HG03108 (cell line): Measurements from ENCODE around the gene ABI3BP.
"Not testable (repeated sequence)": the region's sequence is repeated elsewhere in the genome, so short reads cannot be mapped to it uniquely, and the experiment has no call there.

Experiments
- ATAC-seq: cut with Tn5 transposase; IDR thresholded peaks from one replicate; pipeline ENCODE4 v1.9.1; 2021; ENCODE audit warnings: moderate library complexity; ENCODE audit not compliant: unreplicated experiment

Gene ABI3BP

GRCh38 chr3:100946096-100946495, 47.1 kb downstream of the ABI3BP start:
- ATAC-seq, result not testable (repeated sequence)

DNA sequence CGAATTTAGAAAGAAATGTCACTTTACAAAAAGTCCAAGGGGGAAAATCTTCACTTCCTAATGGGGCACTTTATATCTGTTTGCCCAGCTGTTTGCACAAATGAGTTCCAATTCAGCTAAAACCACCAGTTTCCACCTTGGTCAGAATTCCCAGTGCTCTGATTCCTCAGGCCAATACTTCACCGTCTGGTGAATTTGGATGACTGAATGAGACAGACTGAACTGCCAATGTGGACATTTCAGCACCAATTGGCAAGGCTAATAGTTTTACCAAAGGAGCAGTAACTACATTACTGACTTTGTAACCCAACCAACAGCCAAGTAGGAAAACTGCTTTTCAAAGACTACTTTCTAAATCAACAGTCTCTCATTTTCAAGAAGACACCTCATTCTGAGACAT, 51.8 kb downstream of the ABI3BP start:
- ATAC-seq, result no peak

DNA sequence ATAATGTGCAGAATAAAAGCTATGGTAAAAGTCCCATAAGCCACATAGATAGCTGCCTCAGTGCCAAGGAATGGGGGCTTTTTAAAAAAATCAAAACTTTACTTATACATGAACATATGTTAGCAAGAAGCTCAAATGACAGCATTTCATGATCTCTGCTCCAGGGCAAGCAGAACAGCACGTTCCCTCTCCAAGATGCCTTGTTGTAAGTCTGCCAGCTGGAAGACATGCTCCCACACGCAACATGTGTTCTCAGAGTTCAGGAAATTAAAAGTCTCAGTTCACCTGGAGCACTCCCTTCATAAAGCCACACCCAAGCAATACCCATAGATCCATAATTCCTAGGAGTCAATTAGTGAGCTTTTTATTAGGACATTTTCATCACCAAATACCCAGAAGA, 52.2 kb downstream of the ABI3BP start:
- no peak for ATAC-seq

GRCh38 chr3:100936931-100937330, 56.3 kb downstream of the ABI3BP start:
- no peak for ATAC-seq

GRCh38 chr3:100932491-100932890, 60.7 kb downstream of the ABI3BP start:
- ATAC-seq, result no peak

DNA sequence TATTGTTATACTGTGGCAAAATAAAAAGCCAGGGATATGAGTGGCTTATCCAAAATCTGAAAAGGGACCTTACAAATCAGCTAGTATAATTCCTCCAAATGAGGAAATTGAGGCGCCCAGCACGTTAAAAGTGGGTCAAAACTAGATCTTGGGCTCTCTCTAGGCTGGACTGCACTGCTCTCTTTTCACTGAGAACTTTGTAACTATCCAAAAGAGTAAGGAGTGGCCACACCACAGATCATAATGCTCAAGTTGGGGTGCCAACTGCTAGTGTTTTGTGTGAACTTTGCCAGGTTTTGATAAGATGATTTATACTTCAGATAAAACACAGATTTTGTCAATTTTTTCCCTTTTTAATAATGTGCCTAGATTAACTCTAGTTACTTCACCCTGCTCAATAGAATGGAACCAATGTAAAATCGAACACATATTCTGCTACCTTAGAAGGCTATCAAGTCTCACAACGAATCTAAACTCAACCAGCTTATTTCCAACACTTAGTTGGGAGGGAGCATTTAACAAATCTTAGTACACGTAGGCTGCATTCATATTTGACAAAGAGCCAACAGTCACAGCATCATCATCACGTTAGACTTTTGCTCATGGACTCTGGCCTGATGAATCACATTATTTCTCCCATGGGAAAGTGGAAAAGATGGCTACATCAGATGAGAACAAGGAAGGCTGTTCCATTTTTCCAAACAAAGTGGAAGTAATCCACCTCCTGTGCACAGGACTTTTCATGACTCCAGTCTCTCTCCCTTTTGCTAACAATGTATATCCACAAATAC, 64.4 kb downstream of the ABI3BP start:
- no peak for ATAC-seq

DNA sequence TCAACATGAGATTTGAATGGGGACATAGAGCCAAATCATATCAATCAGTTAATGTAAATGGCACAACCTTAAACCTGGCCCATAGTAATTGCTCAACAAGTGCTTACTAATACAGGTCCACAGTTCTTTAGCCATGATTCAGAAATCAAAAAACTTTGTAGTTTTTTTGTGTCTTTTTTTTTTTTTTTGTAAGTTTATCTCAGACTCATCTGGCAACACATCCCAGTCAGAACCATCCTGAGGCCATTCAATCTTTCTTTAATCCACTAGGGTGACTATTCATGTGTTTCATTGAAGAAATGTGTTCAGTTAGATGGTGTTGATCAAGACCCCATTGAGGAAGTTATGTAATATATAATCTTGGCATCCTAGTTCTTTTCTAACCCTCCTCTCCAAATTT, 65.4 kb downstream of the ABI3BP start:
- no peak for ATAC-seq

DNA sequence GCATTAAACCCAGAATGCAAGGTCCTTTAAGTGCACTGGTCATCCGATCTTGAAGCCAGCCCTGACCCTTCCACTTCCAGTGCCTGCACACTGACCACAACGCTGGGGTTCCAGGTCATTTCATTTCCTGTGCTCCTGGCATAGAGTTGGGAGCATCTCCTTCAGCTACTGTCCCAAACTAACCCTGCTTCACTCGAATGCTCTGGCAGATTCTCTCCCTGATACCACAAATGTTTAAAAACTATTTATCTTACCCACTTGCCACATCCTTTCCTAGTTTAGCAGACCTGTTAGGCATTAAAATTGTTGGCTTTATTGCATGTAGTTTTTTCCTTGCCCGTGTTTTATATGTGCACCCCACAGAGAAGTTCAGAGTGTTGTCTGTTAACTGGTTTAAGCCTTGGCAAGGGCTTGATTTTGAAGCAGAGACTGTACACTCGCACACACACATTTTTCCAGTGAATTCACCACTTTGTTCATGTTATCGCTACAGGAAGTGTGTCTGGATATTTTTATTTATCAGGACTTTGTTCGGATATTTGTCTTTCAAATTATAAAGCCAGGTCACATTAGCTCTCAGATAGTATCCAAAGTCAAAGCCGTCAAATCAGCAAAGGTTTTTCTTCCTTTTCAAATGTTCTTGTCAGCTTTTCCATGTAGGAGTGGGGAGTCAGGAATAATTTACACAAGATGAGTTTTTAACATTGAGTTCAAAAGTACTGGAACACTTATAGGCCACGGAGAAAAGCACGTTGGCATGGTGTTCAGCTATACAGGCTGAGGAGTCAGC, 77.3 kb downstream of the ABI3BP start:
- ATAC-seq, result no peak

DNA sequence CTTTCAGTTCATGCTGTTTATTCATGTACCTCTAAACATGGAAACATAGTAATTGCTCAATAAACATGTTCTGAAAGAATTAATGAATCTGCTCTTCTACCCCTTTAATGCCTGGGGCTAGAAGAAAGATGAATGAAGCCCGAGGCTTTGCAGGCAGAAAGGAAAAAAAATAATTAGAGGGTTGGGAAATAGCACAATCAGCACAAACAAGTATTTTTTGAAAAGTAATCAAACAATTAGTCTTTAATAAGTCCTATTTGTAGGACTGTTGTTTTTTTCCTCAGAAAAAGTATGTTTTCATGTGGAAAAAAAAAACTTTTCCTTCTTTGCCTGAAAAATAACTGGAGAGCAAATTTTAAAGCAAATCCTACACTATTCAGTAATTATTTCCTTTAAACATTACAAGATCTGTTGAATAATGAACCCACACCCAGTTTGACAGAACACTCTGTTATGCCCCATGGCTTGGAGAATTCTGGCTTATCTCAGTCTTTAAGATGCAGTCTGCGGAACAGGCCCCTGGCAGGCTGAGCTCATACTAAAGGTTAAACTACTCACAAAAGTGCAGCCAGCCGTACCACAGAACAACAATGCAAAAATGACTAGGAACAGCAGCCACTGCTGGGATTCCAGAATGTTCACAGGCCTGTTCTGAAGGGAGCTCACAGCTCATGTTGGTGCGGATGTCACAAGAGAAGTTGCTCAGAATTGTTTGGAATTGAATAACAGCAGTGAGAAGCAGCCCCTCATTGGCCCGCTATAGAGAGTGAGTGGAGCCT, 79.2 kb downstream of the ABI3BP start:
- ATAC-seq, result no peak

DNA sequence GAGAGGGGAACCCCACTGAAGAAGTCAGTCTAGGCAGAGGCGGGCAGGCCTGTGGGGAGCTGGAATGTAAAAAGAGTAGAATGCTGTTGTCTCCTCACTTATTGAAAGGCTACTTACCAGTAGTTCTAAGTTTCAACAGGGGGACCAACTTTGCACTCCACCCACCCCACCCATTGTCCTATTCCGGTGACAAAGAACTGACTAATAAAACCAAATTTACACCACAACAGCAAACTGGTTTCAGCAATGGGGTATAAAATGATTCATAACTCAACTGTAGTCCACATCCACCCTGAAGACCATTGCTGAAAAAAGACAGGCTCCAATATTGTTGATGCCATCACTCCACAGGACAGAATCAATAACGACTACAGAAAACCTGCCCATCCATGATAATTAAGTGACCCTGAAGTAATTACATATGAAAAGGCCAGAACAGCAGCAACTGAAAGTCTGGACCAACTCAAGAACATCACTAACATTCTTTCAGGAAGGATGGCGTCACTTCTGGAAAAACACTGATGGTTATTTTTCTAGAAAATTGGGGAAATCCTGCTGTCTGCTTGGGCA, 80.2 kb downstream of the ABI3BP start:
- no peak for ATAC-seq

DNA sequence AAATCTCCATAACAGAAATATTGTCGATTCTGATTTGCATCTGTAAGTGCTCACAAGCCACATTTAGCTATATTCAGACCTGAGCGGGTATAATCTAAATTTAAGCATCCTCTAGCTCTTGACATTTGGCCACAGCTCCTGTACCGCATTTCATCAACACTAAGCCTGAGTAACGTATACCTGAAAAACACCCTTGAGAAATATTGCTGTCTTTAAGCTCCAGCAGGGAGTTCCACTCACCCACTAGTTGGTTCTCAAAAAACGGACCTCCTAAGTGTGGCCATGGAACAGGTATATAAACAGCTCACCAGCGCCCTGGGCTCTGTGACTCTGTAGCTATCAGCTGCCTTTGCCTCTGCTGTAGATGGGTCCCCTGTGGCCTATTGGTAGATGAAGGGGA, 80.7 kb downstream of the ABI3BP start:
- ATAC-seq, result no peak

DNA sequence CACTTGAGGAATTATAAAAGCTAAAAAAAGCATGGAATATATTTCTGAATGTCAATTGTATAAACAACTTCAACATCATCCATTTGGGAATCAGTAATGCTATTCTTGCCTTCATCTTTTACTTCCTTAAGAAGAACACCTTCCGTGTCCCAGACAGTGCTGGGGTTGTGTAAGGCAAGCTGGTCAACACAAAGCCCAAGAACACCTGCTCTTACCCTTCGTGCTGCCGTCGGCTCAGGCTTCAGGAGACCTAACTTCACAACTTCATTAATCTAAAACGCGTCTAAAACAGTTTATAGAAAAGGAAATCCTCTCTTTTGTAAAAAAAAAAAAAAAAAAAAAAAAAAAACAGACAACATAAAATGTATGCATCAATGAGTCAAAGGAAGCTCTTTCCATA, 81.3 kb downstream of the ABI3BP start:
- no peak for ATAC-seq

DNA sequence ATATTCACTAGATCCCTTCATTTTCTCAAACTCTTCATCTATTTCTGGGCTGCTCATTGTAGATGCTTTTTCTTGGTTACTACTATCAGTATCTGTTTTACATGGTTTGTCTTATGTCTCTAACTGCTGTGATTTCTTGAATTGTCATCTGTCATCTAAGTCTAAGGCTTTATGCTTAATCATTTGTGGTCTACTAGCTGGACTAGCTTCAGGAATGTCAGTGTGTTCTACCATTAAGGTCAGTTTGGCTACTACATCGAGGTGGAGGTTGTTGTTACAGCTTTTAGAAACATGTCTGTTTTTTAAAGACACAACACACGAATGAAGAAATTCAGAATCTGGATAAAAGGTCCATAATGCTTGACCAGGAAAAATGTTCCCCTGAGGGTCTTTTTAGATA, 82.2 kb downstream of the ABI3BP start:
- no peak for ATAC-seq

GRCh38 chr3:100902572-100902971, 90.6 kb downstream of the ABI3BP start:
- ATAC-seq, result no peak

DNA sequence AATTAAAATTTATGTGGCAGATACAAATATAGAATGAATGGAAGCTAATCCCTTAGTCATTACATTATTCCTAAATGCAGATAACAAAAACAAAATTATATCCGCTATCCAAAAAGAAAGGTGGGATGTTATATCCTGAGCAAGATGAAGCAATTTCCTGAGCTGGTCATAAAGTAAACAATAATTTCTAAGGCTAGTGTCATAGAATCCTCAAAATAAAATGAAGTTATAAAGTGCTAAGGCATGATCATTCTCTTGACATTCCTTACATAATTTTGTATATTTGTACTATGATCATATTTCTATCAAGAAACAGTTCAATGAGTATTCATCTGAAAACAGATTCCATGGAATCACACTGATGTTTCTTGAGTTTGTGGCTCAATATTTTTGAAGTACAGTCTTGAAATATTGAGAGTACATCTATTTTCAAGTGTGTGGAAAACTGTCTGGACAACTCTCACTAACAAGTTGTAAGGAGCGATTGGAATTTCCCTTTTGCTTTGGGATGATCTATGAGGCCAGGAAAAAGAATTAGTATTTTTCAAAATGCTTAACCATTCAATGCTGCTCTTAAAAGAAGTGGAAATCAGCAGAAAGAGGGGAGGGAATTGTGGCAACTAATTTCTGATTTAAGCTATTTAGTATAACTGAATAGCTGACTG, 92.4 kb downstream of the ABI3BP start:
- ATAC-seq, result no peak

GRCh38 chr3:100899440-100900091, 93.7 kb downstream of the ABI3BP start:
- ATAC-seq, result peak; percentile 59

GRCh38 chr3:100898681-100899080, 94.5 kb downstream of the ABI3BP start:
- ATAC-seq, result no peak

- ATAC-seq, result no peak
Observed at GRCh38 chr3:100896994-100897393, 96.2 kb downstream of the ABI3BP start.

DNA sequence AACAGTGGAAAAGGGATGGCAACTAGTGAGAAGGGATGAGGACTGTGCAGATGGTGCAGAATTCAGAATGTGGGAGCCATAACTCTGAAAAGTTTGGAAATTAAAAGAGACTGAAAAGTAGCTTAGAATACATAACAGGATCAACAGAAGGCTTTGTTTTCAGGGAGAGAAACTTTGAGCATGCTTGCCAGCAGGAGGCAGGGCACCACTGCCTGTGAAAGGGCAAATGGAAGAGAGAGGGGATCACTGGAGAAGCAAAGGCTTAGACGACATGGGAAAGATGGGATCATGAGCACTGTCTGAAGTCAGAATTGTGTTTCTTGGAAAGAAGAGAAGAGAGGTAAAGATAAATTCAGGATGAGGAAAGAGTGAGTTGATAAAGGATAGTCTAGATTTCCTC, 99.6 kb downstream of the ABI3BP start:
- no peak for ATAC-seq

GRCh38 chr3:100893108-100893507, 100.1 kb downstream of the ABI3BP start:
- no peak for ATAC-seq
